Mesendoderm (in vitro differentiated cells): ENCODE data around the gene LRCOL1. TPM values are rescaled to one million over a fixed set of nuclear protein-coding genes. Genes with fewer than 3 reads are reported as not detected.
A peak's percentile ranks its signal among the peaks of the same experiment; 100 is the strongest.

Experiments used
- DNase-seq: peaks from one replicate; pipeline ENCODE4 v3.0.0; 2013
- H2AK5ac ChIP-seq: 2 replicates; pipeline ENCODE4 v1.6.1; 2013; ENCODE audit warnings: low read length, inconsistent platforms
- H2BK120ac ChIP-seq: 2 replicates; pipeline ENCODE4 v1.6.1; 2013; ENCODE audit warnings: low read depth, mild to moderate bottlenecking, low read length, moderate library complexity, mixed read lengths
- H2BK15ac ChIP-seq: replicated peaks from 2 replicates; pipeline ENCODE4 v1.6.1; 2013; ENCODE audit warnings: low read depth, mild to moderate bottlenecking, moderate library complexity
- H2BK5ac ChIP-seq: 2 replicates; pipeline ENCODE4 v1.6.1; 2013; ENCODE audit warnings: low read length, inconsistent platforms
- H3K18ac ChIP-seq: 2 replicates; pipeline ENCODE4 v1.6.1; 2013; ENCODE audit warnings: mild to moderate bottlenecking, low read length, mixed read lengths
- H3K23ac ChIP-seq: one replicate; pipeline ENCODE4 v1.6.1; 2013; ENCODE audit warnings: low read length
- H3K27ac ChIP-seq: 2 replicates; pipeline ENCODE4 v1.5.1; 2013; ENCODE audit warnings: low read depth, mild to moderate bottlenecking, inconsistent platforms, low read length, moderate library complexity
- H3K27me3 ChIP-seq: 2 replicates; pipeline ENCODE4 v1.6.1; 2013; ENCODE audit warnings: low read length, control low read depth, mild to moderate bottlenecking, inconsistent platforms; ENCODE audit not compliant: insufficient read depth, poor library complexity
- H3K36me3 ChIP-seq: 2 replicates; pipeline ENCODE4 v1.6.1; 2013; ENCODE audit warnings: low read length, inconsistent platforms; ENCODE audit not compliant: control insufficient read depth, insufficient read depth
- H3K4ac ChIP-seq: one replicate; pipeline ENCODE4 v1.6.1; 2013; ENCODE audit warnings: low read depth, mild to moderate bottlenecking, low read length, moderate library complexity
- H3K4me1 ChIP-seq: 2 replicates; pipeline ENCODE4 v1.6.1; 2013; ENCODE audit warnings: low read depth, low read length, inconsistent platforms; ENCODE audit not compliant: control insufficient read depth
- H3K4me2 ChIP-seq: 2 replicates; pipeline ENCODE4 v1.6.1; 2013; ENCODE audit warnings: low read length
- H3K4me3 ChIP-seq: 2 replicates; pipeline ENCODE4 v1.5.1; 2013; ENCODE audit warnings: mild to moderate bottlenecking, low read length
- H3K56ac ChIP-seq: one replicate; pipeline ENCODE4 v1.6.1; 2013; ENCODE audit warnings: low read length
- H3K79me1 ChIP-seq: 2 replicates; pipeline ENCODE4 v1.6.1; 2013; ENCODE audit warnings: low read length, inconsistent platforms
- H3K79me2 ChIP-seq: 2 replicates; pipeline ENCODE4 v1.6.1; 2013; ENCODE audit warnings: mild to moderate bottlenecking, low read length; ENCODE audit not compliant: control insufficient read depth, insufficient read depth
- H3K9ac ChIP-seq: 2 replicates; pipeline ENCODE4 v1.6.1; 2013; ENCODE audit warnings: low read length, inconsistent platforms
- H4K5ac ChIP-seq: one replicate; pipeline ENCODE4 v1.6.1; 2013; ENCODE audit warnings: low read length
- H4K8ac ChIP-seq: one replicate; pipeline ENCODE4 v1.6.1; 2013; ENCODE audit warnings: low read depth, mild to moderate bottlenecking, control low read depth, low read length, moderate library complexity
- WGBS: extraction: QIAGEN DNeasy Blood & Tissue Kit; methylation state at CpG from one replicate; pipeline ENCODE4 v1.1.7; 2013; ENCODE audit warnings: low lambda C conversion rate, missing lambda C conversion rate; ENCODE audit not compliant: insufficient coverage; ENCODE audit errors: extremely low coverage; 5-methylcytosine and 5-hydroxymethylcytosine counted together
- small RNA-seq: library from polyadenylated mRNA; stranded (forward); fragments of <200 nt; extraction: miRNeasy Mini kit (QIAGEN cat#:217004); gene quantifications from one replicate; pipeline ENCODE3, GENCODE V24; 2013; ENCODE audit not compliant: insufficient read depth

Gene LRCOL1

GRCh38 chr12:132554845-132555630 lies 55.3 kb downstream of the LRCOL1 start:
- no CpG with 5 or more reads among the region's 53 CpGs for WGBS
- H3K79me1 ChIP-seq = no peaks in the 10 kb centered on the region
- H3K4ac ChIP-seq = no peak overlapping the region
- no peak overlapping the region for H2BK120ac ChIP-seq
- H3K18ac ChIP-seq = no peak overlapping the region
- DNase-seq = peak; percentile 45
- H4K5ac ChIP-seq = no peak overlapping the region
- H3K56ac ChIP-seq = no peak overlapping the region
- H3K4me2 ChIP-seq = no peak overlapping the region
- no peak overlapping the region for H3K27ac ChIP-seq
- no peaks in the 10 kb centered on the region for H3K79me2 ChIP-seq
- no peak overlapping the region for H2AK5ac ChIP-seq
- H2BK5ac ChIP-seq = no peak overlapping the region
- H2BK15ac ChIP-seq = no peak overlapping the region
- no peak overlapping the region for H3K23ac ChIP-seq
- no peak overlapping the region for H3K4me3 ChIP-seq
- no peak overlapping the region for H3K9ac ChIP-seq
- no peaks in the 10 kb centered on the region for H3K36me3 ChIP-seq
- H4K8ac ChIP-seq = no peak overlapping the region
- H3K27me3 ChIP-seq = no peaks in the 10 kb centered on the region
- H3K4me1 ChIP-seq = no peaks in the 10 kb centered on the region

Small RNA genes within 50 kb of the gene (small RNA-seq; reads per million reads assigned to genes)
- not detected for gene MIR6763
